Spleen (tissue), 7 donors: Measurements from ENCODE around the gene RGN.

Source experiments
- CTCF ChIP-seq, 11 experiments: fragments of 200-600 bp in 7 of 11; fragments of 450-650 bp in 4 of 11; sonication (generic) in 4 of 11; IDR thresholded peaks in 8 of 11; conservative IDR thresholded peaks in 3 of 11; 1 replicate in 7 of 11; 2 replicates in 4 of 11; pipeline versions ENCODE4 v1.4.0 to v1.8.0; 2016 to 2021; ENCODE audit warnings: antibody characterized with exemption in 11 of 11, inconsistent platforms in 4 of 11, mild to moderate bottlenecking in 1 of 11
- POLR2A ChIP-seq, 3 donors: fragments of 450-650 bp; IDR thresholded peaks; one replicate each; pipeline ENCODE4 v1.5.1; 2017; ENCODE audit warnings: antibody characterized with exemption in 3 of 3, mild to moderate bottlenecking in 1 of 3
- POLR2AphosphoS5 ChIP-seq, 3 donors: sonication (generic); formaldehyde crosslinking; IDR thresholded peaks; one replicate each; pipeline ENCODE4 v1.5.1; 2017; ENCODE audit warnings: antibody characterized with exemption in 3 of 3
- donor health status: DM: no; HTN: no; CAD: no; lungs with moderate emphysema.
- donor health status: DM: no; HTN: no; CAD: no.
- donor health status: DM: no; HTN: no; CAD: no.

GRCh38 chrX:47098338-47099094 lies 20.3 kb downstream of the RGN start:
- no peak for TF ChIP-seq CTCF (IDR thresholded peaks at IDR 0.05 in 8 of 11, conservative IDR thresholded peaks at IDR 0.05 in 3 of 11)
- TF ChIP-seq POLR2AphosphoS5 (IDR thresholded peaks at IDR 0.05), result no peak
- TF ChIP-seq POLR2A (IDR thresholded peaks at IDR 0.05), result no peak
